MCF 10A (cell line): Measurements from ENCODE around the gene NOL6. TPM values are rescaled to one million over a fixed set of nuclear protein-coding genes. Genes with fewer than 3 reads are reported as not detected.

Experiments used
- BruUV-seq: library from RNA; stranded (reverse); fragments of 400-500 nt; replicated peaks from 2 replicates; lab custom pipeline; 2021; lab: Mats Ljungman, UMichigan
- CTCF ChIA-PET: fragments of 300-600 bp; sonication (Branson Sonifier 250); formaldehyde crosslinking; extraction: SDS; loops from one replicate; lab custom pipeline; 2021; ENCODE audit warnings: antibody characterized with exemption, inconsistent platforms; lab: Yijun Ruan, JAX
- POLR2A ChIA-PET: fragments of 300-600, 350-650 bp; sonication (Branson Sonifier 250); formaldehyde crosslinking; extraction: SDS; loops from one replicate; lab custom pipeline; 2020; ENCODE audit warnings: antibody characterized with exemption, inconsistent platforms; lab: Yijun Ruan, JAX
- DNase-seq: peaks from one replicate; pipeline ENCODE4 v3.0.0-alpha.2; 2018; ENCODE audit not compliant: unreplicated experiment
- H3K27ac Mint-ChIP-seq: one replicate; pipeline ENCODE4 v1.8.0; 2022; ENCODE audit warnings: mild to moderate bottlenecking, low read depth, mixed read lengths; ENCODE audit not compliant: unreplicated experiment
- H3K27me3 Mint-ChIP-seq: one replicate; pipeline ENCODE4 v1.8.0; 2022; ENCODE audit warnings: mixed read lengths; ENCODE audit not compliant: insufficient read depth, unreplicated experiment
- H3K36me3 Mint-ChIP-seq: one replicate; pipeline ENCODE4 v1.8.0; 2022; ENCODE audit warnings: mild to moderate bottlenecking, moderate library complexity, mixed read lengths; ENCODE audit not compliant: insufficient read depth, unreplicated experiment
- H3K4me1 Mint-ChIP-seq: one replicate; pipeline ENCODE4 v1.8.0; 2022; ENCODE audit warnings: mixed read lengths; ENCODE audit not compliant: insufficient read depth, unreplicated experiment
- H3K4me3 Mint-ChIP-seq: one replicate; pipeline ENCODE4 v1.8.0; 2022; ENCODE audit warnings: mild to moderate bottlenecking, moderate library complexity, mixed read lengths; ENCODE audit not compliant: unreplicated experiment
- H3K9me3 Mint-ChIP-seq: one replicate; pipeline ENCODE4 v1.8.0; 2022; ENCODE audit warnings: mixed read lengths; ENCODE audit not compliant: unreplicated experiment
- CTCF ChIP-seq: fragments of 200-600 bp; IDR thresholded peaks from one replicate; pipeline ENCODE4 v1.8.0; 2022; ENCODE audit warnings: antibody characterized with exemption, mild to moderate bottlenecking; ENCODE audit not compliant: unreplicated experiment
- intact Hi-C: fragments of 100-400 bp; cut with micrococcal nuclease; formaldehyde crosslinking; loops from 2 replicates; pipeline ENCODE4 v1.14.1; 2022
- total RNA-seq: library from RNA; stranded (reverse); gene quantifications from 2 replicates; pipeline ENCODE4 v1.2.3, GENCODE V29; 2022

Gene NOL6
- total RNA-seq, 1 experiment from 2014 or later = 48.6 TPM

- intact Hi-C loops = no loop called here
- Mint-ChIP-seq H3K9me3 (no peaks in the 10 kb centered on the region), H3K27ac (no peak overlapping the region), H3K4me3 (no peak overlapping the region), H3K36me3 (peaks cover 6% of the 10 kb centered on the region), H3K27me3 (no peaks in the 10 kb centered on the region), H3K4me1 (peaks cover 25% of the 10 kb centered on the region)
- CTCF ChIA-PET = interaction anchor here (0.6 to 6.4 kb wide), 11 partner anchors 9 to 623 kb away, joined by 3 to 91 read pairs (median 7); partner anchors contain the start of gene AQP7
- no TSS peak for BruUV-seq
- DNase-seq = no peak
- no peak for TF ChIP-seq CTCF
- POLR2A ChIA-PET = no interaction called here
Observed at GRCh38 chr9:33450621-33451146, 23.0 kb downstream of the NOL6 start.

GRCh38 chr9:33449715-33450114 lies 24.0 kb downstream of the NOL6 start:
- POLR2A ChIA-PET = interaction anchor here (0.7 kb wide), 1 partner anchor 1157 kb away, joined by 3 read pairs; no protein-coding TSS in a partner anchor
- H3K36me3 Mint-ChIP-seq = peaks cover 6% of the 10 kb centered on the region

GRCh38 chr9:33447799-33448553 lies 25.7 kb downstream of the NOL6 start:
- intact Hi-C loops = no loop called here
- Mint-ChIP-seq H3K36me3 (peaks cover 6% of the 10 kb centered on the region), H3K27ac (no peak overlapping the region), H3K9me3 (no peaks in the 10 kb centered on the region), H3K4me1 (peaks cover 44% of the 10 kb centered on the region), H3K4me3 (peak overlapping the region; percentile 67), H3K27me3 (no peaks in the 10 kb centered on the region)
- no TSS peak for BruUV-seq
- ChIA-PET POLR2A (interaction anchor here (0.6 to 1.6 kb wide), 8 partner anchors 17 to 241 kb away, joined by 3 to 6 read pairs (median 4); partner anchors contain the start of gene NOL6), CTCF (interaction anchor here (0.6 to 6.4 kb wide), 19 partner anchors 10 to 304 kb away, joined by 3 to 91 read pairs (median 4); partner anchors contain the start of gene NOL6)
- TF ChIP-seq CTCF = no peak
- DNase-seq = no peak

More at GRCh38 chr9:33449715-33450114, 24.0 kb downstream of the NOL6 start:
- TF ChIP-seq CTCF = no peak
- no TSS peak for BruUV-seq
- Mint-ChIP-seq H3K4me1 (peaks cover 34% of the 10 kb centered on the region), H3K9me3 (no peaks in the 10 kb centered on the region), H3K27ac (no peak overlapping the region), H3K27me3 (no peaks in the 10 kb centered on the region), H3K4me3 (no peak overlapping the region)
- CTCF ChIA-PET = interaction anchor here (0.6 to 6.4 kb wide), 8 partner anchors 15 to 306 kb away, joined by 3 to 91 read pairs (median 4); no protein-coding TSS in a partner anchor
- no peak for DNase-seq
- intact Hi-C loops = no loop called here
